GM12891 (cell line): ENCODE measurements around the gene MAGI1.

Experiments used
- DNase-seq: peaks from one replicate; pipeline ENCODE4 v3.0.0; 2011; ENCODE audit warnings: low spot score; ENCODE audit not compliant: insufficient read length
- FAIRE-seq: peaks from 2 replicates; lab custom pipeline; 2011; peaks lifted over from hg19 to GRCh38; lab: Jason Lieb, UNC
- PAX5 ChIP-seq: IDR thresholded peaks from 2 replicates; pipeline ENCODE4 v1.6.1; 2011; ENCODE audit warnings: low read length, moderate library complexity, mild to moderate bottlenecking; ENCODE audit not compliant: insufficient read depth, severe bottlenecking
- POLR2A ChIP-seq: IDR thresholded peaks from 2 replicates; pipeline ENCODE4 v1.6.1; 2011; ENCODE audit warnings: low read depth, low read length, control low read depth
- POLR2AphosphoS5 ChIP-seq: IDR thresholded peaks from 2 replicates; pipeline ENCODE4 v1.6.1; 2011; ENCODE audit warnings: low read depth, low read length, control low read depth
- POU2F2 ChIP-seq: IDR thresholded peaks from 2 replicates; pipeline ENCODE4 v1.6.1; 2011; ENCODE audit warnings: low read depth, mild to moderate bottlenecking, control low read depth, low read length, moderate library complexity
- SPI1 ChIP-seq: IDR thresholded peaks from 2 replicates; pipeline ENCODE4 v1.6.1; 2011; ENCODE audit warnings: low read depth, low read length, control low read depth
- TAF1 ChIP-seq: IDR thresholded peaks from 2 replicates; pipeline ENCODE4 v1.6.1; 2011; ENCODE audit warnings: low read depth, low read length, control low read depth

The MAGI1 gene

GRCh38 chr3:65409176-65409569 lies 629.5 kb downstream of the MAGI1 start:
- no peak for TF ChIP-seq POU2F2
- FAIRE-seq (no peak), DNase-seq (no peak)

DNA sequence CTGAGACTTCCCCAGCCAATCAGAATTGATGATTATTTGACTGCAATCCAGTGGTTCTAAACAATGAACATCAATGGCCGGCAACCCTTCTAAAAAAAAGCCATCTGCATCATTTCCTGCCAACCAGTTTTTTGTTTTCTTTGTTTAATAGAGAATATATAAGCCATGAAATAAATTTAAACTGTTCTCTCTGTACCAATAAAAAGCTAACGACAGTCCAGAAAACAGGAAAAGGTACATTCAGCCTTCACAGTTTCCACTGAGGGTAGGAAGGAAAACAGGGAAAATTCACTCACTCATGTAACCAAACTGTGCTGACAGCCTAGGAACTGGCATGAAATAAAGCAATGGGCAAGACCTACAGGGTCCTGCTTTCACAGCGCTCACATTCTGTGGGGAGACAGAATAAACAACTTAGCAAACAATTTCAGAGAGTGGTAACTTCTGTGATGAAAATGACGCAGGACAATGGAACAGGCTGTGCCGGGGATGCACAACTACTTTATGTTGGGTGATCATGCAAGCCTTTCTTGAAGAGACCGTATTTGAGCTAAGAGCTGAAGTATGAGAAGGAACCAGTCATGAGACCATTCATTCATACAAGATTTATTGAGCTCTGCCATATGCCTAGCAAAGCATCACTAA lies 630.1 kb downstream of the MAGI1 start:
- DNase-seq (no peak), FAIRE-seq (no peak)
- no peak for TF ChIP-seq PAX5
- TF ChIP-seq POLR2AphosphoS5: no peak
- TF ChIP-seq TAF1: no peak
- no peak for TF ChIP-seq POU2F2
- TF ChIP-seq POLR2A: no peak
- no peak for TF ChIP-seq SPI1

- FAIRE-seq (no peak), DNase-seq (no peak)
- TF ChIP-seq POU2F2 (no peak), SPI1 (no peak), POLR2A (no peak), TAF1 (no peak), POLR2AphosphoS5 (no peak), PAX5 (no peak)
Measured at GRCh38 chr3:65406470-65406869, 632.2 kb downstream of the MAGI1 start.

- FAIRE-seq: no peak
- DNase-seq: no peak
Measured at GRCh38 chr3:65402597-65402996, 636.1 kb downstream of the MAGI1 start.

GRCh38 chr3:65401359-65402305 lies 637.1 kb downstream of the MAGI1 start:
- FAIRE-seq (no peak), DNase-seq (no peak)
- TF ChIP-seq TAF1: no peak
- TF ChIP-seq PAX5: no peak
- no peak for TF ChIP-seq SPI1

More at GRCh38 chr3:65402597-65402996, 636.1 kb downstream of the MAGI1 start:
- TF ChIP-seq SPI1 (no peak), POU2F2 (no peak), PAX5 (no peak), TAF1 (no peak), POLR2AphosphoS5 (no peak), POLR2A (no peak)

DNA sequence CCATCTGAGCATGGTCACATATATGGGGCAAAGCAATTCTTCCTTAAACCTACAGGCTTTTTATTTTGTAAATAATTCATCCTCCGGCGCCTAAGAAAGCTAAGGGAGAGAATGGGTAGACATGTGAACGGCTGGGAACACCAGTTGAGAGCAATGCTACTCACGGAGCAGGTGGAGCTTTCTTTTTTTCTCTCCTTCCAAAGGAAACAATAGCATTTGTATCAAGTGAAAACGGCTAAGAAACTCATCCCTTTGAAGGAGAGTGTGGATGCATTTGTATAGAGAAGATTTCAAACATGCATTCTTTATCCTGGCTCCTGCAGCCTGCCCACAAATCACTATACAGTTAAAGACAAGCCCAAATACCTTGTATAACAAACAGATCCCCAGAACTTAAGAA lies 637.8 kb downstream of the MAGI1 start:
- no peak for FAIRE-seq
- no peak for DNase-seq
- no peak for TF ChIP-seq SPI1
- no peak for TF ChIP-seq TAF1
- no peak for TF ChIP-seq POLR2AphosphoS5
- TF ChIP-seq PAX5: no peak
- TF ChIP-seq POLR2A: no peak
- TF ChIP-seq POU2F2: no peak

- TF ChIP-seq POU2F2 (no peak), POLR2AphosphoS5 (no peak), POLR2A (no peak), PAX5 (no peak), SPI1 (no peak), TAF1 (no peak)
- DNase-seq: no peak
- FAIRE-seq: no peak
Measured at GRCh38 chr3:65398953-65399352, 639.8 kb downstream of the MAGI1 start.

DNA sequence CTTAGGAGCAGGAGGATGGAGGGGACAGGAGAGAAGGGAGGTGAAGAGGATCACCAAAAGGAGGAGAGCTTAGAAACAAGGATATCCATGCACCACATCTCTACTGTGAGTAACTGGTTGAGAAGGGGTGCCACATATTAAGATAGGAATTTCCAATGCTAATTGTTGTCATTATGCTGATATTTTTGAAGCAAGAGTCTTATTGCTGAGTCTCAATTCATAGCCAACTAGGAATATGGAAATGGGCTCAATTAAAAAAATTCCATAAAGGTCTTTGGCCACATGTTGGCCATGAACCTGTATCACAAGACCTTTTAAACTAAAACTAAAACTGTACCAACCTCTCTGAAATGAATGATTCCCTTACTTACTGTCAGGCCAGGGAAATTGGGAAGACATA lies 642.6 kb downstream of the MAGI1 start:
- DNase-seq: no peak
- no peak for FAIRE-seq
- TF ChIP-seq POLR2A (no peak), POLR2AphosphoS5 (no peak), POU2F2 (no peak)

GRCh38 chr3:65391068-65391467 lies 647.6 kb downstream of the MAGI1 start:
- FAIRE-seq: no peak

DNA sequence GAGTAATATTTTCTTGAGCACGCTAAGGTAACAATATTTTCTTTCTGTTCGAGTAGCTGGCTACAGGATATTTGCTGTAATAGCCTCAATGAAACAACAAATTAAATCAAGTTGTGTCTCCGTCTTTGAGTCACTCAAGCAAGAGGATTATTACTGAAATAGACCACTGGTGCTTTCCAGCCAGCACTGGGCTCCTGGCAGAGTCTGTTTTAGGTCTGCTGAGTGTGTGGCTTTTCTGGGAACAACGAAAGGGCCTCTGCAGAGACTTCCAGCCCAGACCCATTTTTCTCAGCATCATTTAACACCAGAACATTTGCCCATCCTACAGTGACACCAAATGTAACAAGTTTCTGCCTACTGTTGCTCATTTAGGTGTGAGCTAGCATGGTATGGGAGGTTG lies 652.9 kb downstream of the MAGI1 start:
- FAIRE-seq (no peak), DNase-seq (no peak)
- TF ChIP-seq PAX5 (no peak), POLR2AphosphoS5 (no peak), TAF1 (no peak), SPI1 (no peak), POU2F2 (no peak), POLR2A (no peak)

More at GRCh38 chr3:65391068-65391467, 647.6 kb downstream of the MAGI1 start:
- no peak for DNase-seq
- no peak for TF ChIP-seq POLR2A
- no peak for TF ChIP-seq POU2F2
- TF ChIP-seq TAF1: no peak
